Esophagus squamous epithelium (tissue), 4 donors: Measurements from ENCODE around the gene PARD3.

Experiments used
- CTCF ChIP-seq, 6 experiments: fragments of 450-650 bp in 4 of 6; fragments of 200-600 bp in 2 of 6; sonication (generic) in 2 of 6; IDR thresholded peaks; one replicate each; pipeline ENCODE4 v1.5.1; 2016 to 2019; ENCODE audit warnings: antibody characterized with exemption in 6 of 6, mild to moderate bottlenecking in 4 of 6, moderate library complexity in 4 of 6
- POLR2A ChIP-seq, 4 donors: fragments of 450-650 bp; IDR thresholded peaks; one replicate each; pipeline ENCODE4 v1.6.1; 2017; ENCODE audit warnings: antibody characterized with exemption in 4 of 4, mild to moderate bottlenecking in 4 of 4, moderate library complexity in 3 of 4

- TF ChIP-seq CTCF (IDR thresholded peaks at IDR 0.05), result no peak
- TF ChIP-seq POLR2A (IDR thresholded peaks at IDR 0.05), result no peak
These were observed 301.5 kb downstream of the PARD3 start for GRCh38 chr10:34513636-34514035.
